Lung (tissue), 12 donors: ENCODE data around the gene BORCS5. TPM values are rescaled to one million over a fixed set of nuclear protein-coding genes. Genes with fewer than 3 reads are reported as not detected.
A peak's percentile ranks its signal among the peaks of the same experiment; 100 is the strongest.

Experiments used
- ATAC-seq: fragments of 200-7000 bp; cut with Tn5 transposase; one replicate; pipeline ENCODE4 v1.9.1; 2020; ENCODE audit warnings: moderate number of reproducible peaks; ENCODE audit not compliant: insufficient read depth, low FRiP score
- DNase-seq, 3 donors: peaks; one replicate each; pipeline ENCODE4 v3.0.0-alpha.2; 2013 to 2017
- H3K27ac ChIP-seq, 2 donors: one replicate each; pipeline ENCODE4 v1.5.1; 2013; ENCODE audit warnings: mild to moderate bottlenecking in 2 of 2, moderate library complexity in 2 of 2, control low read depth in 1 of 2, inconsistent platforms in 1 of 2, low read depth in 1 of 2, low read length in 1 of 2
- H3K27me3 ChIP-seq, 3 donors: one replicate each; pipeline ENCODE4 v1.5.1; 2013; ENCODE audit warnings: low read length in 2 of 3; ENCODE audit not compliant: control insufficient read depth in 3 of 3, insufficient read depth in 3 of 3
- H3K36me3 ChIP-seq, 4 donors: one replicate each; pipeline ENCODE4 v1.5.1; 2013; ENCODE audit warnings: low read length in 4 of 4, mild to moderate bottlenecking in 1 of 4, moderate library complexity in 1 of 4; ENCODE audit not compliant: control insufficient read depth in 4 of 4, insufficient read depth in 4 of 4
- H3K4me1 ChIP-seq, 5 donors: one replicate each; pipeline ENCODE4 v1.5.1; 2013; ENCODE audit warnings: low read length in 5 of 5, mild to moderate bottlenecking in 2 of 5, moderate library complexity in 1 of 5; ENCODE audit not compliant: control insufficient read depth in 5 of 5, insufficient read depth in 5 of 5
- H3K4me3 ChIP-seq: one replicate; pipeline ENCODE4 v1.5.1; 2013; ENCODE audit warnings: mild to moderate bottlenecking, control low read depth, moderate library complexity
- H3K9ac ChIP-seq, 2 donors: one replicate each; pipeline ENCODE4 v1.5.1; 2013; ENCODE audit warnings: low read length in 2 of 2, control low read depth in 1 of 2; ENCODE audit not compliant: insufficient read depth in 1 of 2
- H3K9me3 ChIP-seq, 4 donors: one replicate each; pipeline ENCODE4 v1.5.1; 2013; ENCODE audit warnings: low read length in 3 of 4, mild to moderate bottlenecking in 1 of 4, moderate library complexity in 1 of 4; ENCODE audit not compliant: control insufficient read depth in 4 of 4, insufficient read depth in 3 of 4
- CTCF ChIP-seq: IDR thresholded peaks from 2 replicates; pipeline ENCODE4 v1.5.1; 2012; ENCODE audit warnings: mild to moderate bottlenecking; ENCODE audit errors: control extremely low read depth, extremely low read depth
- WGBS, 2 donors: extraction: QIAGEN DNeasy Blood & Tissue Kit; methylation state at CpG; one replicate each; pipeline ENCODE4 v1.1.7; 2013; 5-methylcytosine and 5-hydroxymethylcytosine counted together
- polyA plus RNA-seq, 2 donors: library from polyadenylated mRNA; stranded (reverse); fragments of 200-250 nt; gene quantifications; one replicate each; pipeline ENCODE4 v1.2.1, GENCODE V29; 2013
- total RNA-seq, 2 donors: library from RNA; depleted of rRNA in 1 of 2; stranded (reverse); fragments of >200 nt in 1 of 2; gene quantifications; one replicate each; pipeline ENCODE4 v1.2.1, GENCODE V29; 2014 to 2021
- donor health status: control.
- donor health status: control.
- donor health status: Bipolar disorder and iron deficiency.
- donor health status: healthy.
- donor health status: DM: yes; HTN: yes; CAD: no.

BORCS5 gene
- total and polyA plus RNA-seq, 4 donors, result 4.7 to 26.8 (median 10.3) TPM

GRCh38 chr12:12376646-12377448, 20.0 kb downstream of the BORCS5 start:
- peak; percentile 84 for ATAC-seq
- Histone ChIP-seq H3K27ac (peak overlapping the region in 1 of 2 donors; percentile 22), H3K9ac (no peak overlapping the region), H3K4me3 (no peak overlapping the region), H3K27me3 (no peaks in the 10 kb centered on the region), H3K36me3 (peaks cover 0 to 5% (median 0%) of the 10 kb centered on the region in 4 donors), H3K4me1 (peaks cover 0 to 12% (median 4%) of the 10 kb centered on the region in 5 donors), H3K9me3 (no peaks in the 10 kb centered on the region)
- DNase-seq, result peak in 2 of 3 donors; percentile 88 to 91
- peak; percentile 80 for TF ChIP-seq CTCF
- WGBS, 2 donors, result 80 to 81% methylated on average over 12 of the region's 12 CpGs

- WGBS, 2 donors, result 67 to 71% methylated on average over 2 of the region's 2 CpGs
- Histone ChIP-seq H3K36me3 (no peaks in the 10 kb centered on the region), H3K27me3 (no peaks in the 10 kb centered on the region), H3K4me1 (peaks cover 0 to 12% (median 4%) of the 10 kb centered on the region in 5 donors), H3K27ac (no peak overlapping the region), H3K9ac (no peak overlapping the region), H3K4me3 (no peak overlapping the region), H3K9me3 (peaks cover 0 to 2% (median 0%) of the 10 kb centered on the region in 4 donors)
- ATAC-seq, result no peak
- DNase-seq, result no peak
- no peak for TF ChIP-seq CTCF
Observed at GRCh38 chr12:12378616-12379015, 21.7 kb downstream of the BORCS5 start.

- WGBS, 2 donors, result 47 to 54% methylated on average over 4 of the region's 4 CpGs
- DNase-seq, result peak in 2 of 3 donors; percentile 67 to 72
- H3K4me3 ChIP-seq, result no peak overlapping the region
- H3K9me3 ChIP-seq, result peaks cover 0 to 2% (median 0%) of the 10 kb centered on the region in 4 donors
- peaks cover 0 to 12% (median 4%) of the 10 kb centered on the region in 5 donors for H3K4me1 ChIP-seq
- no peak for TF ChIP-seq CTCF
- no peaks in the 10 kb centered on the region for H3K27me3 ChIP-seq
- no peak overlapping the region for H3K27ac ChIP-seq
- ATAC-seq, result peak; percentile 45
- H3K9ac ChIP-seq, result peak overlapping the region in 1 of 2 donors; percentile 34
- peaks cover 0 to 1% (median 0%) of the 10 kb centered on the region in 4 donors for H3K36me3 ChIP-seq
Observed at GRCh38 chr12:12379831-12380730, 23.2 kb downstream of the BORCS5 start.
